SHP77 (cell line): ENCODE data around the gene PGA3.
A peak's percentile ranks its signal among the peaks of the same experiment; 100 is the strongest.
"Not testable (repeated sequence)": the region's sequence is repeated elsewhere in the genome, so short reads cannot be mapped to it uniquely, and the experiment has no call there.

Experiments used
- DNase-seq, 2 experiments: peaks; one replicate each; lab custom pipeline; 2025; lab: John Stamatoyannopoulos, UW

Gene PGA3

GRCh38 chr11:61171907-61172306, 31.4 kb upstream of the PGA3 start:
- DNase-seq, result no peak

GRCh38 chr11:61172356-61172755, 31.0 kb upstream of the PGA3 start:
- no peak for DNase-seq

- no peak for DNase-seq
Observed at GRCh38 chr11:61172888-61173287, 30.4 kb upstream of the PGA3 start.

GRCh38 chr11:61173456-61173855, 29.9 kb upstream of the PGA3 start:
- peak; percentile 44 to 56 for DNase-seq

- no peak for DNase-seq
Observed at GRCh38 chr11:61174273-61174672, 29.0 kb upstream of the PGA3 start.

GRCh38 chr11:61174949-61175348, 28.4 kb upstream of the PGA3 start:
- no peak for DNase-seq

- DNase-seq, result no peak
Observed at GRCh38 chr11:61176446-61176845, 26.9 kb upstream of the PGA3 start.

- DNase-seq, result not testable (repeated sequence)
Observed at GRCh38 chr11:61180205-61180604, 23.1 kb upstream of the PGA3 start.

GRCh38 chr11:61181489-61181888, 21.8 kb upstream of the PGA3 start:
- DNase-seq, result no peak

GRCh38 chr11:61183645-61184044, 19.7 kb upstream of the PGA3 start:
- no peak for DNase-seq

- no peak for DNase-seq
Observed at GRCh38 chr11:61186504-61186903, 16.8 kb upstream of the PGA3 start.

- peak; percentile 55 to 66 for DNase-seq
Observed at GRCh38 chr11:61187505-61188130, 15.7 kb upstream of the PGA3 start.

GRCh38 chr11:61189933-61190332, 13.4 kb upstream of the PGA3 start:
- DNase-seq, result no peak

GRCh38 chr11:61193596-61193995, 9.7 kb upstream of the PGA3 start:
- DNase-seq, result peak in 1 of 2 experiments; percentile 9

- DNase-seq, result no peak
Observed at GRCh38 chr11:61194169-61194671, 9.1 kb upstream of the PGA3 start.

- DNase-seq, result no peak
Observed at GRCh38 chr11:61194981-61195695, 8.2 kb upstream of the PGA3 start.

GRCh38 chr11:61195719-61196118, 7.6 kb upstream of the PGA3 start:
- no peak for DNase-seq

GRCh38 chr11:61198361-61198760, 5.0 kb upstream of the PGA3 start:
- no peak for DNase-seq

GRCh38 chr11:61198948-61199523, 4.3 kb upstream of the PGA3 start:
- DNase-seq, result no peak

- DNase-seq, result no peak
Observed at GRCh38 chr11:61201476-61201875, 1.8 kb upstream of the PGA3 start.

- not testable (repeated sequence) for DNase-seq
Observed at GRCh38 chr11:61203873-61204272, 558 bp downstream of the PGA3 start.

- DNase-seq, result not testable (repeated sequence)
Observed at GRCh38 chr11:61204502-61205059, 1.3 kb downstream of the PGA3 start.
